Measurements from ENCODE around the gene MVB12B. TPM values are rescaled to one million over a fixed set of nuclear protein-coding genes. Genes with fewer than 3 reads are reported as not detected.

The MVB12B gene
- total and polyA plus RNA-seq, 2 of the 13 experiments (the other 11 are each of a cell fraction or from before 2014, with no cell fraction given): 12.1 to 30.1 TPM

DNA sequence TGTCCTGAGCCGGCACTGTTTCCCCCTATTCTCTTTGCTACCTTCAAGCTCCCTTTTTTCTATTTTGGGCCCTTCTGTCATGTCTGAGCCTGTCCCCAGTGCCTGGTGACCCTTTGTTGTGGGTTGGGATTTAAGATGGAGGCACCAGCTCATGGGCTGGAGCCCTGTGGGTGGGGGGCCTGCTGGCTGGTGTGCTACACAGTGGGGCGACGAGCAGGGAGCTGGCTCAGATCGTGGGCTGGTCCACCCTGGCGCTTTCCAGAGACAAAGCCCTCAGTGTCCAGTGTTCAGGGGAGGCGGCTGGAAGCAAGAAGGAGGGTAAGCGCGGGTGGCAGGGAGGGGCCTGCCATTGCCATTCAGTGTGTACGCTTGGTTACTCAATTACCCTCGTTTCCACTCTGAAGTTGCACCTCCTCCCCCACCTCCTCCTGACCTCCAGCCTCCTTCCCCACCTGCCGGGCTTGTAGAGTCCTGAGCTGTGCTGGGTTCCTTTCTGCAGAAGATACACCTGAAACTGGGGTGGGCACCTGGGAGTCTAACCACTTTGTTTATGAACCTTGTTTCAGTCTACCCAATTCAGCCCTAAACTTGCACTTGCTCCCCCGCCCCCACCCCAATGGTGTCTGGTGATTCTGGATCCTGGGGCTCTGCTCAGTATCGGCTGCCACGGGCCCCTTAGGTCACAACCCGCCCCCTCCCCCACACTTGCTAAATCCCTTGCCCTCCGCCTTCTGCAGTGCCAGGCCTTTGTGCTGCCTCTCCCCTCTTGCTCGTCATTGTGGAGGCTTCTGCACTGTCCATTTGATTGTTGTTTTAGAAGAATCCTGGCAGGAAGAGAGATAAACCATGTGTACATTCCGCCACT lies 49.9 kb downstream of the MVB12B start (continued):
- TF ChIP-seq, protein P1, sequence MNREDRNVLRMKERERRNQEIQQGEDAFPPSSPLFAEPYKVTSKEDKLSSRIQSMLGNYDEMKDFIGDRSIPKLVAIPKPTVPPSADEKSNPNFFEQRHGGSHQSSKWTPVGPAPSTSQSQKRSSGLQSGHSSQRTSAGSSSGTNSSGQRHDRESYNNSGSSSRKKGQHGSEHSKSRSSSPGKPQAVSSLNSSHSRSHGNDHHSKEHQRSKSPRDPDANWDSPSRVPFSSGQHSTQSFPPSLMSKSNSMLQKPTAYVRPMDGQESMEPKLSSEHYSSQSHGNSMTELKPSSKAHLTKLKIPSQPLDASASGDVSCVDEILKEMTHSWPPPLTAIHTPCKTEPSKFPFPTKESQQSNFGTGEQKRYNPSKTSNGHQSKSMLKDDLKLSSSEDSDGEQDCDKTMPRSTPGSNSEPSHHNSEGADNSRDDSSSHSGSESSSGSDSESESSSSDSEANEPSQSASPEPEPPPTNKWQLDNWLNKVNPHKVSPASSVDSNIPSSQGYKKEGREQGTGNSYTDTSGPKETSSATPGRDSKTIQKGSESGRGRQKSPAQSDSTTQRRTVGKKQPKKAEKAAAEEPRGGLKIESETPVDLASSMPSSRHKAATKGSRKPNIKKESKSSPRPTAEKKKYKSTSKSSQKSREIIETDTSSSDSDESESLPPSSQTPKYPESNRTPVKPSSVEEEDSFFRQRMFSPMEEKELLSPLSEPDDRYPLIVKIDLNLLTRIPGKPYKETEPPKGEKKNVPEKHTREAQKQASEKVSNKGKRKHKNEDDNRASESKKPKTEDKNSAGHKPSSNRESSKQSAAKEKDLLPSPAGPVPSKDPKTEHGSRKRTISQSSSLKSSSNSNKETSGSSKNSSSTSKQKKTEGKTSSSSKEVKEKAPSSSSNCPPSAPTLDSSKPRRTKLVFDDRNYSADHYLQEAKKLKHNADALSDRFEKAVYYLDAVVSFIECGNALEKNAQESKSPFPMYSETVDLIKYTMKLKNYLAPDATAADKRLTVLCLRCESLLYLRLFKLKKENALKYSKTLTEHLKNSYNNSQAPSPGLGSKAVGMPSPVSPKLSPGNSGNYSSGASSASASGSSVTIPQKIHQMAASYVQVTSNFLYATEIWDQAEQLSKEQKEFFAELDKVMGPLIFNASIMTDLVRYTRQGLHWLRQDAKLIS (CRISPR knock-in tag; IDR thresholded peaks at IDR 0.05): no peak
- no peak for TF ChIP-seq ZNF570 (CRISPR knock-in tag; IDR thresholded peaks at IDR 0.05; ENCODE audit: borderline replicate concordance)
- no peak for TF ChIP-seq ZNF3 (CRISPR knock-in tag; IDR thresholded peaks at IDR 0.05)
- TF ChIP-seq SOX6 (IDR thresholded peaks at IDR 0.05): no peak
- peak; percentile 80 for TF ChIP-seq SOX6 (CRISPR knock-in tag; IDR thresholded peaks at IDR 0.05)
- TF ChIP-seq, protein P2, sequence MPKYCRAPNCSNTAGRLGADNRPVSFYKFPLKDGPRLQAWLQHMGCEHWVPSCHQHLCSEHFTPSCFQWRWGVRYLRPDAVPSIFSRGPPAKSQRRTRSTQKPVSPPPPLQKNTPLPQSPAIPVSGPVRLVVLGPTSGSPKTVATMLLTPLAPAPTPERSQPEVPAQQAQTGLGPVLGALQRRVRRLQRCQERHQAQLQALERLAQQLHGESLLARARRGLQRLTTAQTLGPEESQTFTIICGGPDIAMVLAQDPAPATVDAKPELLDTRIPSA (CRISPR knock-in tag; IDR thresholded peaks at IDR 0.05; ENCODE audit: borderline replicate concordance): no peak
- TF ChIP-seq TARDBP (CRISPR knock-in tag; IDR thresholded peaks at IDR 0.05): no peak; the same call in 1 of the 2 replicates
- peak; percentile 62; the same call in 1 of the 2 replicates for TF ChIP-seq SP5 (CRISPR knock-in tag; IDR thresholded peaks at IDR 0.05; ENCODE audit: borderline replicate concordance, low read depth)
- TF ChIP-seq, protein P3, sequence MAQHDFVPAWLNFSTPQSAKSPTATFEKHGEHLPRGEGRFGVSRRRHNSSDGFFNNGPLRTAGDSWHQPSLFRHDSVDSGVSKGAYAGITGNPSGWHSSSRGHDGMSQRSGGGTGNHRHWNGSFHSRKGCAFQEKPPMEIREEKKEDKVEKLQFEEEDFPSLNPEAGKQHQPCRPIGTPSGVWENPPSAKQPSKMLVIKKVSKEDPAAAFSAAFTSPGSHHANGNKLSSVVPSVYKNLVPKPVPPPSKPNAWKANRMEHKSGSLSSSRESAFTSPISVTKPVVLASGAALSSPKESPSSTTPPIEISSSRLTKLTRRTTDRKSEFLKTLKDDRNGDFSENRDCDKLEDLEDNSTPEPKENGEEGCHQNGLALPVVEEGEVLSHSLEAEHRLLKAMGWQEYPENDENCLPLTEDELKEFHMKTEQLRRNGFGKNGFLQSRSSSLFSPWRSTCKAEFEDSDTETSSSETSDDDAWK (CRISPR knock-in tag; IDR thresholded peaks at IDR 0.05): no peak
- TF ChIP-seq FOXO1 (CRISPR knock-in tag; IDR thresholded peaks at IDR 0.05): peak; percentile 45
- TF ChIP-seq REL (CRISPR knock-in tag; conservative IDR thresholded peaks at IDR 0.05): no peak
- no peak for TF ChIP-seq ZNF256 (CRISPR knock-in tag; conservative IDR thresholded peaks at IDR 0.05)
- no peak; the same call in 1 of the 2 replicates for TF ChIP-seq TP53 (CRISPR knock-in tag; conservative IDR thresholded peaks at IDR 0.05)
- TF ChIP-seq TGIF2 (CRISPR knock-in tag; IDR thresholded peaks at IDR 0.05): no peak
- TF ChIP-seq FOXK1 (CRISPR knock-in tag; IDR thresholded peaks at IDR 0.05; ENCODE audit: borderline replicate concordance, low read depth): peak; percentile 17; the same call in 1 of the 2 replicates
- TF ChIP-seq, protein P4, sequence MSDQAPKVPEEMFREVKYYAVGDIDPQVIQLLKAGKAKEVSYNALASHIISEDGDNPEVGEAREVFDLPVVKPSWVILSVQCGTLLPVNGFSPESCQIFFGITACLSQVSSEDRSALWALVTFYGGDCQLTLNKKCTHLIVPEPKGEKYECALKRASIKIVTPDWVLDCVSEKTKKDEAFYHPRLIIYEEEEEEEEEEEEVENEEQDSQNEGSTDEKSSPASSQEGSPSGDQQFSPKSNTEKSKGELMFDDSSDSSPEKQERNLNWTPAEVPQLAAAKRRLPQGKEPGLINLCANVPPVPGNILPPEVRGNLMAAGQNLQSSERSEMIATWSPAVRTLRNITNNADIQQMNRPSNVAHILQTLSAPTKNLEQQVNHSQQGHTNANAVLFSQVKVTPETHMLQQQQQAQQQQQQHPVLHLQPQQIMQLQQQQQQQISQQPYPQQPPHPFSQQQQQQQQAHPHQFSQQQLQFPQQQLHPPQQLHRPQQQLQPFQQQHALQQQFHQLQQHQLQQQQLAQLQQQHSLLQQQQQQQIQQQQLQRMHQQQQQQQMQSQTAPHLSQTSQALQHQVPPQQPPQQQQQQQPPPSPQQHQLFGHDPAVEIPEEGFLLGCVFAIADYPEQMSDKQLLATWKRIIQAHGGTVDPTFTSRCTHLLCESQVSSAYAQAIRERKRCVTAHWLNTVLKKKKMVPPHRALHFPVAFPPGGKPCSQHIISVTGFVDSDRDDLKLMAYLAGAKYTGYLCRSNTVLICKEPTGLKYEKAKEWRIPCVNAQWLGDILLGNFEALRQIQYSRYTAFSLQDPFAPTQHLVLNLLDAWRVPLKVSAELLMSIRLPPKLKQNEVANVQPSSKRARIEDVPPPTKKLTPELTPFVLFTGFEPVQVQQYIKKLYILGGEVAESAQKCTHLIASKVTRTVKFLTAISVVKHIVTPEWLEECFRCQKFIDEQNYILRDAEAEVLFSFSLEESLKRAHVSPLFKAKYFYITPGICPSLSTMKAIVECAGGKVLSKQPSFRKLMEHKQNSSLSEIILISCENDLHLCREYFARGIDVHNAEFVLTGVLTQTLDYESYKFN (CRISPR knock-in tag; conservative IDR thresholded peaks at IDR 0.05): peak; percentile 71
- TF ChIP-seq XRCC5 (optimal IDR thresholded peaks at IDR 0.05; ENCODE audit: low read length): peak; percentile 60
- TF ChIP-seq MTF1 (CRISPR knock-in tag; IDR thresholded peaks at IDR 0.05): no peak
- no peak for TF ChIP-seq ZNF878 (CRISPR knock-in tag; IDR thresholded peaks at IDR 0.05)
- no peak for TF ChIP-seq SAFB2 (CRISPR knock-in tag; IDR thresholded peaks at IDR 0.05; ENCODE audit: borderline replicate concordance, low read depth)
- TF ChIP-seq ZNF260 (CRISPR knock-in tag; IDR thresholded peaks at IDR 0.05; ENCODE audit: borderline replicate concordance, low read depth): no peak
